ENCODE results near the gene VGLL3. TPM values are rescaled to one million over a fixed set of nuclear protein-coding genes. Genes with fewer than 3 reads are reported as not detected.

Gene VGLL3
- 0.36 TPM for total RNA-seq (ENCODE audit: unreplicated experiment)
- long read RNA-seq = 0 reads

- Mint-ChIP-seq H3K4me1 (ENCODE audit: unreplicated experiment) (no peaks in the 10 kb centered on the region), H3K4me3 (ENCODE audit: unreplicated experiment) (peak within 1 kb of the TSS; percentile 88), H3K27ac (ENCODE audit: unreplicated experiment) (no peak within 1 kb of the TSS), H3K27me3 (ENCODE audit: unreplicated experiment) (peaks cover 5% of the 10 kb centered on the region), H3K9me3 (ENCODE audit: unreplicated experiment) (no peaks in the 10 kb centered on the region), H3K36me3 (ENCODE audit: low read depth, unreplicated experiment) (no peaks in the 10 kb centered on the region)
- no peak for TF ChIP-seq CTCF (IDR thresholded peaks at IDR 0.05; ENCODE audit: unreplicated experiment)
- DNase-seq (ENCODE audit: low spot score) = peak; percentile 58
Observed at GRCh38 chr3:86990734-86991481, at the start of gene VGLL3. VGLL3 (minus strand) TSS chr3:86991149; CDS start chr3:86990743, 406 bp downstream.

GRCh38 chr3:87037652-87038051 lies 46.7 kb upstream of the VGLL3 start:
- Mint-ChIP-seq H3K27me3 (ENCODE audit: unreplicated experiment) (no peaks in the 10 kb centered on the region), H3K36me3 (ENCODE audit: low read depth, unreplicated experiment) (no peaks in the 10 kb centered on the region), H3K27ac (ENCODE audit: unreplicated experiment) (no peak overlapping the region), H3K9me3 (ENCODE audit: unreplicated experiment) (no peaks in the 10 kb centered on the region), H3K4me3 (ENCODE audit: unreplicated experiment) (no peak overlapping the region), H3K4me1 (ENCODE audit: unreplicated experiment) (peaks cover 15% of the 10 kb centered on the region)
- DNase-seq (ENCODE audit: low spot score) = no peak
- TF ChIP-seq CTCF (IDR thresholded peaks at IDR 0.05; ENCODE audit: unreplicated experiment) = no peak

GRCh38 chr3:87036671-87037070 lies 45.7 kb upstream of the VGLL3 start:
- Mint-ChIP-seq H3K36me3 (ENCODE audit: low read depth, unreplicated experiment) (no peaks in the 10 kb centered on the region), H3K4me3 (ENCODE audit: unreplicated experiment) (no peak overlapping the region), H3K27me3 (ENCODE audit: unreplicated experiment) (no peaks in the 10 kb centered on the region), H3K9me3 (ENCODE audit: unreplicated experiment) (no peaks in the 10 kb centered on the region), H3K27ac (ENCODE audit: unreplicated experiment) (peak overlapping the region; percentile 7), H3K4me1 (ENCODE audit: unreplicated experiment) (peaks cover 9% of the 10 kb centered on the region)
- TF ChIP-seq CTCF (IDR thresholded peaks at IDR 0.05; ENCODE audit: unreplicated experiment) = no peak
- no peak for DNase-seq (ENCODE audit: low spot score)

- Mint-ChIP-seq H3K4me1 (ENCODE audit: unreplicated experiment) (no peaks in the 10 kb centered on the region), H3K4me3 (ENCODE audit: unreplicated experiment) (no peak overlapping the region), H3K27ac (ENCODE audit: unreplicated experiment) (no peak overlapping the region), H3K9me3 (ENCODE audit: unreplicated experiment) (no peaks in the 10 kb centered on the region), H3K36me3 (ENCODE audit: low read depth, unreplicated experiment) (no peaks in the 10 kb centered on the region), H3K27me3 (ENCODE audit: unreplicated experiment) (no peaks in the 10 kb centered on the region)
- no peak for DNase-seq (ENCODE audit: low spot score)
- TF ChIP-seq CTCF (IDR thresholded peaks at IDR 0.05; ENCODE audit: unreplicated experiment) = no peak
Observed at GRCh38 chr3:87035339-87035738, 44.4 kb upstream of the VGLL3 start.

GRCh38 chr3:87033205-87033604 lies 42.3 kb upstream of the VGLL3 start:
- Mint-ChIP-seq H3K27me3 (ENCODE audit: unreplicated experiment) (no peaks in the 10 kb centered on the region), H3K27ac (ENCODE audit: unreplicated experiment) (no peak overlapping the region), H3K36me3 (ENCODE audit: low read depth, unreplicated experiment) (no peaks in the 10 kb centered on the region)

More at GRCh38 chr3:87033205-87033604, 42.3 kb upstream of the VGLL3 start:
- TF ChIP-seq CTCF (IDR thresholded peaks at IDR 0.05; ENCODE audit: unreplicated experiment) = no peak
- no peak for DNase-seq (ENCODE audit: low spot score)
- Mint-ChIP-seq H3K4me3 (ENCODE audit: unreplicated experiment) (no peak overlapping the region), H3K9me3 (ENCODE audit: unreplicated experiment) (no peaks in the 10 kb centered on the region), H3K4me1 (ENCODE audit: unreplicated experiment) (no peaks in the 10 kb centered on the region)

Data from endothelial cell (in vitro differentiated cells).